Fibroblast of the aortic adventitia (primary cell): ENCODE results near the gene IL34. TPM values are rescaled to one million over a fixed set of nuclear protein-coding genes. Genes with fewer than 3 reads are reported as not detected.

Experiments used
- DNase-seq: peaks from one replicate; pipeline ENCODE4 v3.0.0-alpha.2; 2010; ENCODE audit warnings: low read depth
- H3K4me3 ChIP-seq: 2 replicates; pipeline ENCODE4 v1.5.1; 2011; ENCODE audit warnings: low read depth, mild to moderate bottlenecking, control low read depth, low read length, moderate library complexity
- CTCF ChIP-seq: IDR thresholded peaks from 2 replicates; pipeline ENCODE4 v1.5.1; 2011; ENCODE audit warnings: mild to moderate bottlenecking, low read length, control low read depth, inconsistent platforms; ENCODE audit not compliant: insufficient read depth
- total RNA-seq: library from RNA; depleted of rRNA; stranded (reverse); fragments of >200 nt; gene quantifications from 2 replicates; pipeline ENCODE4 v1.2.3, GENCODE V29; 2012; ENCODE audit warnings: low replicate concordance

Gene IL34
- total RNA-seq, 1 donor, result 10.9 TPM

DNA sequence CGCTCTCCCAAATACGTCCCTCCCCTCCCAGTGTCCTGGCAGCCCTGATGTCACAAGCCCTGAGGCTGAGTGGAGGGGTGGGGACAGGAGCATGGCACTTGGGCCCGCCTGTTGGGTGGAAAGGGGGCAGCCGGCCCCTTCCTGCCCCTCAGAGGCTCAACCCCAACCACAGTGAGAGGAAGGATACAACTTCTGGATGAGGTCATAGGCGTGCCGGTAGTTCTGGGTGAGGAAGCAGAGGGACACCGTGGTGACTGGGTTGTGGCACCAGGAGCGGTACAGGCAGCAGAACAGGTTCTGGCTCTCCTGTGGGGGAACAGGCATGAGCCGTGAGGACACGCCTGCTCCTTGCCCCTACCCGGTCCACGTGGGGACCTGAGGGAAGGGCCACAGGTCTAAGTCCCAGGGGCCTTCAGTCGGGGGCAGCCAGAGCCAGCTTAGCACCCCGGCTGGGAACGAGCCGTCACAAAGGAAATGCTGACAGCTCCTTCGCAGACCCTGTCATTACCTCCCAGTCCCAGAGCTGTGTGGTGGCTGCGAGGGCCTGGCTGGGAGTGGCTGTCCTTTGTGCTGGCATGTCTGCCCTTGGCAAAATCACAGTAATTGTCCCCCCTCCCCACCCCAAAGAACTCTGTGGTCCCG, 50.7 kb downstream of the IL34 start:
- no peak for TF ChIP-seq CTCF
- no peak for DNase-seq
- H3K4me3 ChIP-seq, result no peak overlapping the region

DNA sequence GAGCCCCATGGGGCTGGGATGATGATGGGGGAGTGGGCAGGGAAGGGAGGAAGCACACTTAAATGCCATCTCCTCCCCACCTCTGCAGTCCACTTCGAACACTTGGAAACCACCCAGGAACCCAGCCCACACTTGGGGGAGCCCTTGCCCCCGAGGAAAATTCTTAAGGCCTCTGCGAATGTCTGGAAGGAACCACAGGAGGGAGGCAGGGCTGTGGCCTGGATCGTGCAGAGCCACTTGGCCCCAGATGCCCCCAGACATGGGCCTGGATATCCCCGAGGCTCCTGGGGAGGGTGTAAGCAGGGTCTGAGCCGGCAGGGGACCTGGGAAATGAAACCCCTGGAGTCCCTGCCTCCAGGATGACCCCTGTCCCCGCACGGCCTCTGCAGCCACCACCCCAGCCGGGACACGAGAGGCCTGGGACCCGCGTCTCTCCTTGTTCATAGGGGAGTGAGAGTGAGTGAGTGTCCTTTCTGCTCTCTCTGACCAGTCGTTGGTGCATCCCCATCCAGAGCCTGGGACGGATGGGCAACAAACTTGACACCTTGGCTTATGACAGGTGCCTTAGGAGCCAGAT, 51.3 kb downstream of the IL34 start:
- DNase-seq, result no peak
- no peak for TF ChIP-seq CTCF
- no peak overlapping the region for H3K4me3 ChIP-seq

DNA sequence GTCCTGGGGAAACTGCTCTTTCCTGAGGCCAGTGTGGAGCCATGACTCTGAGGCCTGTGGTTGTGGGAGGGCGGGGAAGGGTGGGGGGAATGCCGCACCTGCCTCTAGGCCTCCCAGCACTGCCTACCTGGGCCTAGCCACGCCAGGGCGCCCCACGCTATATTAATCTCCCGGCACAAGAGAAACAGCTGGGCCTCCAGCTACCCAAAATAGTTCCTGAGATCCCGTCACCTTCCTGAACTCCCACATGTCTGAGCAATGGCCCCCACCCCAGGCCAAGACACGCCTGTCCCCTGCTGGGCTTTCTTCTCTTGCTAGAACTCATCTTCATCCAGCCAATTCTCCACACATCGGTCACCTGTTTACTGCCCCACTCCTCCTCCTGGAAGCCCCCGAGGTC, 52.5 kb downstream of the IL34 start:
- TF ChIP-seq CTCF, result no peak
- H3K4me3 ChIP-seq, result no peak overlapping the region
- DNase-seq, result no peak

- TF ChIP-seq CTCF, result no peak
- DNase-seq, result no peak
Observed at GRCh38 chr16:70699696-70700095, 53.3 kb downstream of the IL34 start.

DNA sequence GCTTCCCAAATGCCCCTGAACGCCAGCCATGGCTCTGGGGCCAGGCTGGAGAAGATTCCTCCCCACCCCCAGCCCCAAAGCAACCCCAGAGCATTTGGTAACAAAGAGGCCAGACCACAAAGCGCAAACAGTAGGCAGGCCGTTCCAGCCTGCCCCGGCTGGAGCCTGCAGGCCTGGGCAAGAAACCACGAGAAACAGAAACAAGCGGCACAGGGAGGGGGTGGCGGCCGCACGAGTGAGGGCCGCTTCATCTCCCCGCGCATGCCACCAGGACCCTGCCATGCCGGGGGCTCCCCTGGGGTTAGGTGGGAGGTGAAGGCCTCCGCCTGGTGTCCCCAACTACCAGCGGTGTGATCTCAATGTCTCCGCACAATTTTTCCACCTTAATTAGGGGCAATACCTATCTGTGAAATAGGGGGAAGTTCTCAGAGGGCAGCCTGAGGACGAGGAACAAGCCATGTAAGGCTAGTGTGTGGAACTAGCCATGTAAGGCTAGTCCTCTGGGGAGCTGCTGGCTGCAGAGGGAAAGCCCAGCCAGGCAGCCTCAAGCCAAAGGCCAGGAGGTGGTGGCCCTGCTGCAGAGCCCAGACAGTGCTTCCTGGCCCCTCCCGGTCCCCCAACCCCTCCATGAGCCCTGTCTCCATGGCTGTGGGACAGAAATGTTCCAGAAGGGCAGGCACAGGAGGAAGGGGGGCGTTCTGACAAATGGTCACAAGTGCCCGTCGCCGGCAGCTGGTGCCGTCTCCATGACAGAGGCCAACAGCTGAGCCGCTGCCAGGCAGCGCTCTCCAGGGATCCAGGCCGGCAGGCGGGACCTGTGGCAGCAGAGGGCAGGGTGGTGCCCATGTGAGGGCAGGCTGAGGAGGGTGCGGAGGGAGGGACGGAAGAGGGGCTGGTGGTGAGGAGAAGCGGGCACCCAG, 54.0 kb downstream of the IL34 start:
- no peak overlapping the region for H3K4me3 ChIP-seq
- DNase-seq, result no peak
- no peak for TF ChIP-seq CTCF

More at GRCh38 chr16:70699696-70700095, 53.3 kb downstream of the IL34 start:
- no peak overlapping the region for H3K4me3 ChIP-seq

DNA sequence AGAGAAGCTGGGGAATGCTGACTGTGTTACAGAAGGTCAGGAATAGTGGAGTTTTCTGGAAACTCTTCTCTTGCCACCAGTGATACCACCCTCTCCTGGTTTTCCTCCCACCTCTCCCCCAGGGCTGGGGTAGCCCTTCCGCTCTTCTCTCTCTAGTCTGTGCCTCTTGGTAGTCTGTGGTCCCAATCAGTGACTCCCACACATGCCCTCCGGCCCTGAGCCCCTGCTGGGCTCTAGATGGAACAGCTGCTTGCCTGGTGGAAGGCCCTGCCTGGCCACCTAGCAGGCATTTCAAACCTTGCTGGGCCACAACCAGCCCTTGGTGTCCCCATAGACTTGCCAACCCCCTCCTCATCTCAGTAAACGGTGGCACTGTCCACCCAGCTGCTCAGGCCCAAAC, 54.7 kb downstream of the IL34 start:
- TF ChIP-seq CTCF, result no peak

More for the DNA sequence above, 54.7 kb downstream of the IL34 start:
- no peak for DNase-seq
- no peak overlapping the region for H3K4me3 ChIP-seq
